Psoas muscle (tissue), 8 donors: Measurements from ENCODE around the gene OR2J1. TPM values are rescaled to one million over a fixed set of nuclear protein-coding genes. Genes with fewer than 3 reads are reported as not detected.
"Not testable (repeated sequence)": the region's sequence is repeated elsewhere in the genome, so short reads cannot be mapped to it uniquely, and the experiment has no call there.

Experiments used
- ATAC-seq, 4 donors: fragments of 200-7000 bp; cut with Tn5 transposase; one replicate each; pipeline ENCODE4 v1.9.1; 2020; ENCODE audit warnings: moderate library complexity in 3 of 4, mild to moderate bottlenecking in 2 of 4
- DNase-seq, 2 donors: peaks; one replicate each; pipeline ENCODE4 v3.0.0-alpha.2; 2020
- H3K27ac ChIP-seq: fragments of 200-600 bp; one replicate; pipeline ENCODE4 v1.8.0; 2022
- H3K27me3 ChIP-seq, 3 donors: fragments of 200-600 bp in 1 of 3; one replicate each; pipeline versions ENCODE4 v1.6.1 to v1.8.0; 2013 to 2022; ENCODE audit warnings: low read length in 2 of 3, mild to moderate bottlenecking in 2 of 3, moderate library complexity in 1 of 3; ENCODE audit not compliant: insufficient read depth in 3 of 3
- H3K36me3 ChIP-seq, 2 donors: fragments of 200-600 bp in 1 of 2; one replicate each; pipeline versions ENCODE4 v1.6.1 to v1.8.0; 2013 to 2022; ENCODE audit warnings: low read depth in 1 of 2, mild to moderate bottlenecking in 1 of 2, moderate library complexity in 1 of 2; ENCODE audit not compliant: insufficient read depth in 1 of 2
- H3K4me1 ChIP-seq: fragments of 200-600 bp; one replicate; pipeline ENCODE4 v1.8.0; 2022
- H3K4me3 ChIP-seq: fragments of 200-600 bp; one replicate; pipeline ENCODE4 v1.8.0; 2022; ENCODE audit warnings: mild to moderate bottlenecking
- H3K9me3 ChIP-seq: fragments of 200-600 bp; one replicate; pipeline ENCODE4 v1.8.0; 2022
- CTCF ChIP-seq: fragments of 200-600 bp; IDR thresholded peaks from one replicate; pipeline ENCODE4 v1.8.0; 2022; ENCODE audit warnings: antibody characterized with exemption
- WGBS, 3 donors: extraction: QIAGEN DNeasy Blood & Tissue Kit; methylation state at CpG; one replicate each; pipeline versions ENCODE4 v1.1.6 to v1.1.7; 2013; 5-methylcytosine and 5-hydroxymethylcytosine counted together
- intact Hi-C, 2 donors: fragments of 100-400 bp; cut with DNase I; formaldehyde crosslinking; loops; one replicate each; pipeline versions ENCODE4 v1.11.0 to v1.14.2; 2022
- polyA plus RNA-seq, 3 donors: library from polyadenylated mRNA; stranded (reverse); fragments of 200-250 nt; gene quantifications; one replicate each; pipeline ENCODE4 v1.2.3, GENCODE V29; 2013
- total RNA-seq, 4 donors: library from RNA; stranded (reverse); fragmentation: NEBNext Ultra II Directional in 2 of 4; extraction: Animal tissue kit (Norgen Biotek cat#: 25700) in 2 of 4; gene quantifications; one replicate each; pipeline versions ENCODE4 v1.2.1 to v1.2.4, GENCODE V29; 2021 to 2023
- donor health status: healthy with polysubstance abuse.
- donor health status: DM: no; HTN: no; CAD: no; lungs with moderate emphysema.
- donor health status: Bipolar disorder and iron deficiency.
- donor health status: healthy.
- donor health status: DM: yes; HTN: yes; CAD: no.
- donor health status: DM: no; HTN: no; CAD: no.
- donor health status: DM: no; HTN: no; CAD: no.
- donor health status: DM: yes; HTN: yes; CAD: no.

OR2J1 gene
- total and polyA plus RNA-seq, 7 donors, result not detected

- intact Hi-C loops, result no loop called here
- no peak for ATAC-seq
- no peaks in the 10 kb centered on the region for H3K4me1 ChIP-seq
- H3K27ac ChIP-seq, result no peak overlapping the region
- no peak for DNase-seq
- TF ChIP-seq CTCF, result no peak
- no peaks in the 10 kb centered on the region for H3K36me3 ChIP-seq
- 88 to 90% (median 89%) methylated on average over 3 of the region's 3 CpGs for WGBS, 3 donors
- H3K4me3 ChIP-seq, result no peak overlapping the region
- no peaks in the 10 kb centered on the region for H3K27me3 ChIP-seq
- H3K9me3 ChIP-seq, result no peaks in the 10 kb centered on the region
Observed at GRCh38 chr6:29147074-29147473, 47.8 kb downstream of the OR2J1 start.

DNA sequence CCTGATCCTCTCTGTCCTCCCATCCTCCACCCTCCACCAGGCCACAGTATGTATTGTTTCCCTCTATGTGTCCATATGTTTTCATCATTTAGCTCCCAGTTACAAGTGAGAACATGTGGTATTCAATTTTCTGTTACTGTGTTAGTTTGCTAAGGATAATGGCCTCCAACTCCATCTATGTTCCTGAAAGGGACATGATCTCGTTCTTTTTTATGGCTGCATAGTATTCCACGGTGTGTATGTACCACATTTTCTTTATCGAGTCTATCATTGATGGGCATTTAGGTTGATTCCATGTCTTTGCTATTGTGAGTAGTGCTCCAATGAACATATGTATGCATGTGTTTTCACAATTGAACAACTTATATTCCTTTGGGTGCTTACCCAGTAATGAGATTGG lies 50.2 kb downstream of the OR2J1 start:
- H3K27ac ChIP-seq, H3K27me3 ChIP-seq, H3K36me3 ChIP-seq, DNase-seq, H3K4me1 ChIP-seq, ATAC-seq, H3K4me3 ChIP-seq, intact Hi-C loops, H3K9me3 ChIP-seq: not testable (repeated sequence)
- WGBS, 3 donors, result 74 to 80% (median 74%) methylated on average over 3 of the region's 3 CpGs

Other genes starting within 250 kb of the OR2J1 start
- 10 to 100 TPM; 15.0 to 26.0 (median 23.6) TPM for gene TRIM27, start 175.5 kb upstream of the OR2J1 start, total RNA-seq
- gene TRIM27, start 175.5 kb upstream of the OR2J1 start, polyA plus RNA-seq, result 10 to 100 TPM; 15.5 to 42.8 (median 39.5) TPM
- gene ZNF311, start 94.2 kb upstream of the OR2J1 start, total RNA-seq, result under 1 TPM in 3 of 4 donors, not detected in 1; 0.13 to 0.36 (median 0.22) TPM
- under 1 TPM in 2 of 3 donors, not detected in 1; 0.09 to 0.10 TPM for gene ZNF311, start 94.2 kb upstream of the OR2J1 start, polyA plus RNA-seq
- not detected for gene OR2W1, start 54.3 kb upstream of the OR2J1 start, total RNA-seq
- not detected for gene OR2W1, start 54.3 kb upstream of the OR2J1 start, polyA plus RNA-seq
- gene OR2B3, start 12.2 kb upstream of the OR2J1 start, total RNA-seq, result not detected
- gene OR2B3, start 12.2 kb upstream of the OR2J1 start, polyA plus RNA-seq, result not detected
- gene OR2J3, start 8.6 kb downstream of the OR2J1 start, total RNA-seq, result not detected
- gene OR2J3, start 8.6 kb downstream of the OR2J1 start, polyA plus RNA-seq, result not detected
- gene OR2J2, start 71.4 kb downstream of the OR2J1 start, total RNA-seq, result not detected
- not detected for gene OR2J2, start 71.4 kb downstream of the OR2J1 start, polyA plus RNA-seq
- not detected for gene OR14J1, start 202.2 kb downstream of the OR2J1 start, total RNA-seq
- gene OR14J1, start 202.2 kb downstream of the OR2J1 start, polyA plus RNA-seq, result not detected